ENCODE results near the gene HOXB6.

HOXB6 gene

DNA sequence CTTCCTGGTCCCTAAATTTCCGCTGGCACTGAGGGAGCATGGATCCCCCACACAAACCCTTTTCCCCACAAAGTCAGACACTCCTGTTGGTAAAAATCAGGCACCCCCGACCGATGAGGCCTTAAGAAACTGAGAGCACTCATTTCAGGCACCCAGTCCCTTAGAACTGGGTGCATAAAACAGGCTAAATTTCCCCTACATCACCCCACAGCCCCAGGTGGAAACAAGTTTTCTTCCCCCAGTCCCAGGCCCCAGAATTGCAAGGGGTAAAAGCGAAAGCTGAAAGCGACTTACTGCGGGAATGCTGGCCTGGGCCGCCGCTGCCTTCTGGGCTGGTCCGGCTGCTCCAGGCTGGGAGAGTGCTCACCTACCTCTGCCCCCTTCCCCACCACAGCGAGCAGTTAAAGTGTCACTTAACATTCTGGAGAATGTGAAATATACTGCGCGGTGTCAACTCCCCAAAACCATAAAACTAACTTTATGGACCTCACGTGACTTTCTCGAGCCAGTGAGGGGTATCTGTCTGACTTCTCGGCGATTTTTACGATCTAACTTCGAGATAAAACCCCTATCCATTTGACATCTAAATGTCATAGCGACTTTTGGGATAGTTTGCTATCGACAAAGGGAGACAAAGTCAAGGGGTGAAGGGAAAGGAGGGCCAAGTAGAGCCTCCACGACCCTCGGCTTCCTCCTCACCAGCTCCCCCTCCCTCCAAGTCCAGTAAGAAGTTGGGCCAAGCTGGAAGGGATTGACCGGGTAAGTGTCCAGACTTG lies 14.8 kb downstream of the HOXB6 start, which contains the start of gene HOXB3:
TSS of gene HOXB3 (minus strand) at position 411 of the 776 bp plus-strand sequence. CDS start 37,767 bp downstream, outside the sequence.
- H3K9ac ChIP-seq (ENCODE audit: low read length in 5 of 5): peak within 1 kb of the TSS in 1 of 5 donors; percentile 12
- H3K27ac ChIP-seq (ENCODE audit: low read depth, low read length): no peak within 1 kb of the TSS
- H3K27me3 ChIP-seq (ENCODE audit: control insufficient read depth in 5 of 5, insufficient read depth in 4 of 5, low read length in 5 of 5): no peaks in the 10 kb centered on the region
- peaks cover 0 to 13% (median 2%) of the 10 kb centered on the region in 5 donors for H3K36me3 ChIP-seq (ENCODE audit: control insufficient read depth in 5 of 5, insufficient read depth in 5 of 5, low read length in 5 of 5)
- H3K4me3 ChIP-seq (ENCODE audit: low read depth in 1 of 5, low read length in 5 of 5): no peak within 1 kb of the TSS
- peaks cover 11 to 65% (median 60%) of the 10 kb centered on the region in 5 donors for H3K4me1 ChIP-seq (ENCODE audit: control insufficient read depth in 5 of 5, insufficient read depth in 5 of 5, low read length in 5 of 5)
- H3K9me3 ChIP-seq (ENCODE audit: control insufficient read depth in 5 of 5, low read length in 5 of 5): no peaks in the 10 kb centered on the region

DNA sequence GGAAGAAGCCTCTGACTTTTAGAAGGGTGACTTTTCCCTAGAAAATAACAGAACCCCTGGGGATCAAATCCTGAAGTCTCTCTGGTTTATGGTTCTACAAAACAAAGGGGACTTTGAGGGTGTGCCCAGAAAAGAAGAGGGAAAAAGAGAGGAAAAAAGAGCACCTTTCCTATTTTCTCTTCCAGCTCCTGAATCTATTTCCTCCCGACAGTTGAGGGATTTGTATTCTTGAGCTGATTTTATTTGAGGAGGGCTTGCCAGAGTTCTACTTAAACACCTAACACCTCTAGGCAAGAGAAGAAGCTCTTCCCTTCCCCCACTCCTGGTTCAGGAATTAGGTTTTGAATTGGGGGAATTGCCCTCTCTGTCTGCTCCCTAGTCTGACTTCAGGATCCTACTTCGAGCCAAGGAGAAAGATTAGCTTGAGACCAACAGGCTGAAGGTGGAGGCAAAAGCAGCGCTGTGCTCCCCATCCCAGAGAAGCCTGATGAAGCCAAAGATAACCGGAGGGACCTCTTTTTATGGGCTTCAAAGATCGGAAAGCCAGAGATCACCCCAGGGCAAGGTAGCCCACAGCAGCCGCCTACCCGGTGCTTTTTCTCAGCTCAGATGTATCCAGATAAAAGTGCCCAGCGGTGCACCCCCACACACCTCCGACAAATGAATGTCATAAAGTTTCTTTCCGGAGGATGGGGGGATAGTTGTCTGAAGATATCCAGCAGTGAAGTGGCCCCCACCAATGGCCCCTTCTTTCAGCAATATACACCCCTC lies 15.5 kb downstream of the HOXB6 start:
- Histone ChIP-seq H3K27ac (ENCODE audit: low read depth, low read length) (peak overlapping the region; percentile 93), H3K4me3 (ENCODE audit: low read depth in 1 of 5, low read length in 5 of 5) (no peak overlapping the region), H3K4me1 (ENCODE audit: control insufficient read depth in 5 of 5, insufficient read depth in 5 of 5, low read length in 5 of 5) (peaks cover 8 to 65% (median 59%) of the 10 kb centered on the region in 5 donors), H3K9ac (ENCODE audit: low read length in 5 of 5) (peak overlapping the region in 1 of 5 donors; percentile 12), H3K36me3 (ENCODE audit: control insufficient read depth in 5 of 5, insufficient read depth in 5 of 5, low read length in 5 of 5) (peaks cover 0 to 9% (median 0%) of the 10 kb centered on the region in 5 donors), H3K27me3 (ENCODE audit: control insufficient read depth in 5 of 5, insufficient read depth in 4 of 5, low read length in 5 of 5) (no peaks in the 10 kb centered on the region), H3K9me3 (ENCODE audit: control insufficient read depth in 5 of 5, low read length in 5 of 5) (no peaks in the 10 kb centered on the region)

DNA sequence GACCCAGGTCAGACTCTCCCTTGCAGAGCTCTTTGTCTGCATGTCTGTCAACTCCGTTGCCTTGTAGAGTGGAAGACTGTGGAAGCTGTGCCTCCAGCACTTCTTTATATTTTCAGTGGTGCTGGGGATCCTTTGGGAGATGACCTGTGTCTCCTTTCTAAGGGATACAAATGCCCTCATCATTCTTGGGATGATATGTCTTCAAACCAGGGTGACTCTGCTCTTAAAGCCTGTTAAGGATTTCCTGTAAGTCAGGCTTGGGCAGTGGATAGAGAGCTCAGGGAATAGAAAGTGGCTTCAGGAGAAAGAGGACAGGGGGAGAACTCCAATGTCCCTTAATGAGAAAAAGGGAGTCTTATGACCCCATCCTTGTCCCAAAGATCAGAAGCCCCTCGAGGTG lies 16.3 kb downstream of the HOXB6 start:
- peak overlapping the region; percentile 93 for H3K27ac ChIP-seq (ENCODE audit: low read depth, low read length)
- peaks cover 0 to 9% (median 0%) of the 10 kb centered on the region in 5 donors for H3K36me3 ChIP-seq (ENCODE audit: control insufficient read depth in 5 of 5, insufficient read depth in 5 of 5, low read length in 5 of 5)
- H3K4me1 ChIP-seq (ENCODE audit: control insufficient read depth in 5 of 5, insufficient read depth in 5 of 5, low read length in 5 of 5): peaks cover 5 to 66% (median 58%) of the 10 kb centered on the region in 5 donors
- no peaks in the 10 kb centered on the region for H3K9me3 ChIP-seq (ENCODE audit: control insufficient read depth in 5 of 5, low read length in 5 of 5)
- H3K27me3 ChIP-seq (ENCODE audit: control insufficient read depth in 5 of 5, insufficient read depth in 4 of 5, low read length in 5 of 5): no peaks in the 10 kb centered on the region
- H3K4me3 ChIP-seq (ENCODE audit: low read depth in 1 of 5, low read length in 5 of 5): no peak overlapping the region
- no peak overlapping the region for H3K9ac ChIP-seq (ENCODE audit: low read length in 5 of 5)

DNA sequence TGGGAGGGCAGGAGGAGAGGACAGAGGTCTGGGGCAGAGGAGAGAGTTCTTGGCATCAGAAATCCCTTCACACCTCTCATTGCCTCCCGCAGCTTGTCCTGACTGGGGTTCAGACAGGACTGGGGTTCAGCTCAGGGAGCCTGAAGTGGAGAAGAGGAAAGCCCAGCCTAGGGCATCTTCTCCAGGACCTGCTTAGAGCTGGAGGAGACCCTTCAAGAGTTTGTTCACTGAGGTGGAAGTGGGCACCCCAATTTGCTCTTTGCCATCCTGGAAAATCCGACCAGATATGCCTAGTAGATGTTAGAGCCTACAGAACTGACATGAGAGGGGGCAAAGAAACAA lies 16.7 kb downstream of the HOXB6 start:
- Histone ChIP-seq H3K4me1 (ENCODE audit: control insufficient read depth in 5 of 5, insufficient read depth in 5 of 5, low read length in 5 of 5) (peaks cover 5 to 66% (median 54%) of the 10 kb centered on the region in 5 donors), H3K9ac (ENCODE audit: low read length in 5 of 5) (peak overlapping the region in 3 of 5 donors; percentile 32 to 83 (median 54)), H3K36me3 (ENCODE audit: control insufficient read depth in 5 of 5, insufficient read depth in 5 of 5, low read length in 5 of 5) (peaks cover 0 to 9% (median 0%) of the 10 kb centered on the region in 5 donors), H3K27me3 (ENCODE audit: control insufficient read depth in 5 of 5, insufficient read depth in 4 of 5, low read length in 5 of 5) (peaks cover 0 to 2% (median 0%) of the 10 kb centered on the region in 5 donors), H3K27ac (ENCODE audit: low read depth, low read length) (peak overlapping the region; percentile 93), H3K9me3 (ENCODE audit: control insufficient read depth in 5 of 5, low read length in 5 of 5) (no peaks in the 10 kb centered on the region), H3K4me3 (ENCODE audit: low read depth in 1 of 5, low read length in 5 of 5) (peak overlapping the region in 3 of 5 donors; percentile 17 to 33 (median 22))

GRCh38 chr17:48587276-48588073 lies 17.3 kb downstream of the HOXB6 start:
- H3K9me3 ChIP-seq (ENCODE audit: control insufficient read depth in 5 of 5, low read length in 5 of 5): no peaks in the 10 kb centered on the region
- H3K4me1 ChIP-seq (ENCODE audit: control insufficient read depth in 5 of 5, insufficient read depth in 5 of 5, low read length in 5 of 5): peaks cover 10 to 70% (median 54%) of the 10 kb centered on the region in 5 donors
- H3K4me3 ChIP-seq (ENCODE audit: low read depth in 1 of 5, low read length in 5 of 5): peak overlapping the region in 4 of 5 donors; percentile 21 to 86 (median 33)
- H3K9ac ChIP-seq (ENCODE audit: low read length in 5 of 5): peak overlapping the region in 4 of 5 donors; percentile 2 to 83 (median 43)
- H3K27me3 ChIP-seq (ENCODE audit: control insufficient read depth in 5 of 5, insufficient read depth in 4 of 5, low read length in 5 of 5): peaks cover 0 to 2% (median 0%) of the 10 kb centered on the region in 5 donors
- H3K27ac ChIP-seq (ENCODE audit: low read depth, low read length): peak overlapping the region; percentile 93
- peaks cover 0 to 9% (median 0%) of the 10 kb centered on the region in 5 donors for H3K36me3 ChIP-seq (ENCODE audit: control insufficient read depth in 5 of 5, insufficient read depth in 5 of 5, low read length in 5 of 5)

DNA sequence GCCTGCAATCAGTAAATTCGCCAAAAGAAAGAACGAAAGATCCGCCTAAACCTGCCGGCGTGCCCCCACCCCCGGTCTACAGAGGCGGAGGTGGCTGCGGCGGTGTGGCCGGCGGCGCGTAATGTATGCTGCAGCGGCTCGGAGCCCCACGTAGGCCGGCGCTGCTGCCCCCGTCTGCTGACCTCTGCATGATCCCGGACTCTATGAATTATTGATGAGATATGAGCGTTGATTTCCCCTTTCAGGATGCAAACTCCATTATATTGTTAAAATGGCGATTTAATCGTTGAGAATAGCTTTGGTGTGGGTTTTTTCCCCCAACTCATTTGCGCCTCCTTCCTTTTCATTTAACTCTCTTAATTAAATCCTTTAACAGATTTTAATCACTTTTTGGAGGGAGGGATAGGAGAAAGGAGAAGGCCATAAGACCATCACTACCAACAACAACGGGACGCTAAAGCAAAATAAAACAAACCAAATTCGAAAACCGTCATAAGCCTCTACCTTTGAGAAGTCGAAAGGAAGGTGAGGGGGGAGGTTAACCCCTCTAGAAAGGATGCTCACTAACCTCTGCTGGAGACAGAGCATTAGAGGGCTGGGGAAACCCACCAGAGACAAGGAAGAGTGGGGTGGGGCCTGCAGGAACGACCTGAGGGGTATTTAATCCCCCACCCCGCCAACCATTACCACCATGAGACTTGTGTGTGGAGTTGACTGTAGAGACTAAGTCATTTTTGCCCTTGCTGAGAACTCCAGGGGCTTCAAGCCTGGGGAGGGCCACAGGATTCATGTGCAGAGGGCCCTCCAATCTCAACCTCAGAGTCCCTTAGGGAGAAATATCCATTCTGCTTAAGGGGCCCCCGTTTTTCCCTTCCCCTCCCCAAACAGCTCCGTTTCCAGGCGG lies 18.2 kb downstream of the HOXB6 start:
- Histone ChIP-seq H3K4me3 (ENCODE audit: low read depth in 1 of 5, low read length in 5 of 5) (peak overlapping the region; percentile 73 to 99 (median 91)), H3K4me1 (ENCODE audit: control insufficient read depth in 5 of 5, insufficient read depth in 5 of 5, low read length in 5 of 5) (peaks cover 10 to 74% (median 61%) of the 10 kb centered on the region in 5 donors), H3K36me3 (ENCODE audit: control insufficient read depth in 5 of 5, insufficient read depth in 5 of 5, low read length in 5 of 5) (peaks cover 0 to 9% (median 0%) of the 10 kb centered on the region in 5 donors), H3K27me3 (ENCODE audit: control insufficient read depth in 5 of 5, insufficient read depth in 4 of 5, low read length in 5 of 5) (peaks cover 0 to 2% (median 0%) of the 10 kb centered on the region in 5 donors), H3K27ac (ENCODE audit: low read depth, low read length) (peak overlapping the region; percentile 93), H3K9ac (ENCODE audit: low read length in 5 of 5) (peak overlapping the region in 4 of 5 donors; percentile 68 to 89 (median 77)), H3K9me3 (ENCODE audit: control insufficient read depth in 5 of 5, low read length in 5 of 5) (no peaks in the 10 kb centered on the region)

DNA sequence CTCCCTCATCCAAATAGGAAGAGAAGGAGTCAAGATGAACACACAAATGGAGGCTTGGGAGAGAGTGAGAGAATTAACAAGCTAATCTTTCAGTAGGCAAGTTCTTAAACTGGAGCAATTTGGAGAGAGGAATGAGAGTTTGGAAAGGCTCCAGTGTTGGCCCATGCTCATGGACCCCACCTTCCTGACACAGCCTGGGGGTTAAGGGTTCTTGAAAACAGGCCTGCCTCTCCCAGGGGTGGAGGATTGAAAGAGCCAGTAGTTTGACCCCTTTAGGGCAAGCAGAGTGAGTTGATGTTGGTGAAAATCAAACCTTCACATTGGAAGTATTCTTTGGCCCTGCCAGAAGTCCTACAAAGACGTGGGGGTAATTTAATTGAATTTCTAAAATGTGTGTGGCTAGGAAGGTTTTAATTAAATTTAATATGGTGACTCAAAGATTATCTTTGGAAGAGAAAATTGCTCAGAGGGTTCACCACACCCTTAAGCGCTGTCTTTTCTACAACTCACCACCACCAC lies 20.5 kb downstream of the HOXB6 start:
- Histone ChIP-seq H3K4me1 (ENCODE audit: control insufficient read depth in 5 of 5, insufficient read depth in 5 of 5, low read length in 5 of 5) (peaks cover 16 to 94% (median 80%) of the 10 kb centered on the region in 5 donors), H3K27ac (ENCODE audit: low read depth, low read length) (peak overlapping the region; percentile 93), H3K27me3 (ENCODE audit: control insufficient read depth in 5 of 5, insufficient read depth in 4 of 5, low read length in 5 of 5) (peaks cover 0 to 2% (median 0%) of the 10 kb centered on the region in 5 donors), H3K9me3 (ENCODE audit: control insufficient read depth in 5 of 5, low read length in 5 of 5) (no peaks in the 10 kb centered on the region), H3K9ac (ENCODE audit: low read length in 5 of 5) (no peak overlapping the region), H3K36me3 (ENCODE audit: control insufficient read depth in 5 of 5, insufficient read depth in 5 of 5, low read length in 5 of 5) (no peaks in the 10 kb centered on the region), H3K4me3 (ENCODE audit: low read depth in 1 of 5, low read length in 5 of 5) (peak overlapping the region in 3 of 5 donors; percentile 24 to 86 (median 73))

DNA sequence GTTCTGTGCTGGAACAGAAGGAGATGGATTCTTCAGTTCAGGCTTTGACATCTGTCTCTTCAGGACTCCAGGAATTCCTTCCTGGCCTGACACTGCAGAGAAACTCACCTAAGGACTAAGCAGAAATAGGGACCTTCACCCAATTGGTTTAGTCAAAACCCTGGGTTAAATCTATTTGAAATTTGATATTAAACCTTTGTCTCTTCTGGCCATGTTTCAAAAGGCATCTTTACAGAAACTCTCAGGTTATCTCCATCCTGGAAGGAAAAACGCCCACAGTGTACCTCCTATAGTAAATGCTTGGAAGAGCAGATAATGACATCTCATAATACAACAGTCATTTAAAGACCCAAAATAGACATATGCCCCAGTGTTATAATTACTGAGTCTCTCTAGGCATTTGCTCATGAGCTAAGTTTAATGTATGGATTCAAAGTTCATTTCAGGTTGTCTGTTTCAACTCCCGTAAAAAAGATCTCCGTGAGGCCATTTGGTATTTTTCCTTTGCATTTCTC lies 21.0 kb downstream of the HOXB6 start:
- Histone ChIP-seq H3K9ac (ENCODE audit: low read length in 5 of 5) (no peak overlapping the region), H3K27me3 (ENCODE audit: control insufficient read depth in 5 of 5, insufficient read depth in 4 of 5, low read length in 5 of 5) (peaks cover 0 to 2% (median 0%) of the 10 kb centered on the region in 5 donors), H3K4me1 (ENCODE audit: control insufficient read depth in 5 of 5, insufficient read depth in 5 of 5, low read length in 5 of 5) (peaks cover 18 to 97% (median 85%) of the 10 kb centered on the region in 5 donors), H3K4me3 (ENCODE audit: low read depth in 1 of 5, low read length in 5 of 5) (no peak overlapping the region), H3K9me3 (ENCODE audit: control insufficient read depth in 5 of 5, low read length in 5 of 5) (no peaks in the 10 kb centered on the region), H3K36me3 (ENCODE audit: control insufficient read depth in 5 of 5, insufficient read depth in 5 of 5, low read length in 5 of 5) (no peaks in the 10 kb centered on the region), H3K27ac (ENCODE audit: low read depth, low read length) (peak overlapping the region; percentile 93)

All from subcutaneous abdominal adipose tissue (tissue), 5 donors.